Fibroblast of mammary gland (primary cell): ENCODE measurements around the gene ARHGEF1.
A peak's percentile ranks its signal among the peaks of the same experiment; 100 is the strongest.

ENCODE experiments used
- DNase-seq: peaks from one replicate; pipeline ENCODE4 v3.0.0-alpha.2; 2010; ENCODE audit warnings: low read depth
- H3K4me3 ChIP-seq: 2 replicates; pipeline ENCODE4 v1.5.1; 2011; ENCODE audit warnings: low read depth, mild to moderate bottlenecking, low read length, moderate library complexity; ENCODE audit not compliant: control insufficient read depth
- TF ChIP-seq, protein P1 (sequence below): conservative IDR thresholded peaks from 2 replicates; pipeline ENCODE4 v1.5.1; 2011; ENCODE audit warnings: low read depth, low read length, inconsistent platforms; ENCODE audit not compliant: control insufficient read depth, insufficient read depth

Gene ARHGEF1

DNA sequence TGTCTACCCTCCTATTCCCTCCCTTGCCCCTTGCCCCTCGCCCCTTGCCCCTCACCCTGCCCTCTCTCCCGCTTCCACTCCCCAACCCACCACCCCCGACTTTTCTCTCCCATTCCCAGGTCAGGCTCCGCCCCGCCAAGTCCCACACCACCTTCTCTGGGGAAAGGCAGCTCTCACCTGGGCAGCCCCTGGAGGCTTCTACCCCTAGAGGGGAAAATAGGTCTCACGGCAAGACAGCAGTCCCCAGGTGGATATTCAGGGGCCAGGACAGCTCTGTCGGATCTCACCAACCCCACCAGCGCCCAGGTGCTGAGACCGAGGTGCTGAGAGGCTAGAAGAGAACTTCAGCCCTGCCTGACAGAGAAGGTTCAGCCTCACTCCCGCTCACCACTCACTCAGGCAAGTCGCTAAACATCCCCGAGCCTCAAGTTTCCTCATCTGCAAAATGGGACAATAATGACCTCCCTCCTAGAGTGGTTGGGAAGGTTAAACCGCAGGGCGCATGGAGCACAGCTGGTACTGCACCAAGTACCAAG lies 46.6 kb downstream of the ARHGEF1 start:
- no peak overlapping the region for H3K4me3 ChIP-seq

GRCh38 chr19:41930322-41930722 lies 47.3 kb downstream of the ARHGEF1 start:
- H3K4me3 ChIP-seq: no peak overlapping the region
- no peak for DNase-seq
- TF ChIP-seq, protein P1, sequence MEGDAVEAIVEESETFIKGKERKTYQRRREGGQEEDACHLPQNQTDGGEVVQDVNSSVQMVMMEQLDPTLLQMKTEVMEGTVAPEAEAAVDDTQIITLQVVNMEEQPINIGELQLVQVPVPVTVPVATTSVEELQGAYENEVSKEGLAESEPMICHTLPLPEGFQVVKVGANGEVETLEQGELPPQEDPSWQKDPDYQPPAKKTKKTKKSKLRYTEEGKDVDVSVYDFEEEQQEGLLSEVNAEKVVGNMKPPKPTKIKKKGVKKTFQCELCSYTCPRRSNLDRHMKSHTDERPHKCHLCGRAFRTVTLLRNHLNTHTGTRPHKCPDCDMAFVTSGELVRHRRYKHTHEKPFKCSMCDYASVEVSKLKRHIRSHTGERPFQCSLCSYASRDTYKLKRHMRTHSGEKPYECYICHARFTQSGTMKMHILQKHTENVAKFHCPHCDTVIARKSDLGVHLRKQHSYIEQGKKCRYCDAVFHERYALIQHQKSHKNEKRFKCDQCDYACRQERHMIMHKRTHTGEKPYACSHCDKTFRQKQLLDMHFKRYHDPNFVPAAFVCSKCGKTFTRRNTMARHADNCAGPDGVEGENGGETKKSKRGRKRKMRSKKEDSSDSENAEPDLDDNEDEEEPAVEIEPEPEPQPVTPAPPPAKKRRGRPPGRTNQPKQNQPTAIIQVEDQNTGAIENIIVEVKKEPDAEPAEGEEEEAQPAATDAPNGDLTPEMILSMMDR: no peak

More for the DNA sequence above, 46.6 kb downstream of the ARHGEF1 start:
- DNase-seq: no peak
- TF ChIP-seq, protein P1: no peak

DNA sequence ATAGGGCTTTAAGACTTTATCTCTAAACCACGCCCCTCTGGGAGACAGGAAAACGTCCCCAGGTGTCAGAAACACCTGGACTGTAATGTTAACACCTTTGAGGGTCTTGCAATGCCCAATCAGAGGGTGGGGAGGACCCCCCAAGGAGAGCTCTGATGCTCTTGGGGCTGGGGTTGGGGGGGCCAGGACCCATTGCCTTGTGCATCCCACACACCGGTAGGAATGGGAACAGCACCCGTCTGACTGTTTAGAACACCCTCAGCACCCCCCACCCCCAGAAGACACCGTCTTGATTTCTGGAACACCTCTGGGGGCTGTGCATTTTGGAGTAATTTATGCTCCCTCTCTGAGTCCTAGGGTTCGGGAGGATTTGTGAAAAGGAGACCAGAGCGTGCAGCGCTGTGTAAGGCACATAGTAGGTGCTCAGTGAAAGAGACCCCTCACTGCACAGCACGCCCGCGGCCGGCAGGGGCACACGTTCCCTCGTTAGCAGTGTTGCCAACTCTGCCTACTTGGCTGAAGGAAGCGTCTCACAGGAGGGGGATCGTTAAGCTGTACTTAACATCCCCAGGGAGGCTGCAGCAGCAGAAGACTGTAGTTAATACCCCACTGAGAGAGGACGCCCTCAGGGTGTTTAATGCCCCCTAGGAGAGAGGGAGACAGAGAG lies 48.1 kb downstream of the ARHGEF1 start:
- TF ChIP-seq, protein P1: peak; percentile 33
- no peak for DNase-seq
- no peak overlapping the region for H3K4me3 ChIP-seq

- TF ChIP-seq, protein P1: no peak
- DNase-seq: no peak
- no peak overlapping the region for H3K4me3 ChIP-seq
Measured at GRCh38 chr19:41932259-41932719, 49.3 kb downstream of the ARHGEF1 start.

DNA sequence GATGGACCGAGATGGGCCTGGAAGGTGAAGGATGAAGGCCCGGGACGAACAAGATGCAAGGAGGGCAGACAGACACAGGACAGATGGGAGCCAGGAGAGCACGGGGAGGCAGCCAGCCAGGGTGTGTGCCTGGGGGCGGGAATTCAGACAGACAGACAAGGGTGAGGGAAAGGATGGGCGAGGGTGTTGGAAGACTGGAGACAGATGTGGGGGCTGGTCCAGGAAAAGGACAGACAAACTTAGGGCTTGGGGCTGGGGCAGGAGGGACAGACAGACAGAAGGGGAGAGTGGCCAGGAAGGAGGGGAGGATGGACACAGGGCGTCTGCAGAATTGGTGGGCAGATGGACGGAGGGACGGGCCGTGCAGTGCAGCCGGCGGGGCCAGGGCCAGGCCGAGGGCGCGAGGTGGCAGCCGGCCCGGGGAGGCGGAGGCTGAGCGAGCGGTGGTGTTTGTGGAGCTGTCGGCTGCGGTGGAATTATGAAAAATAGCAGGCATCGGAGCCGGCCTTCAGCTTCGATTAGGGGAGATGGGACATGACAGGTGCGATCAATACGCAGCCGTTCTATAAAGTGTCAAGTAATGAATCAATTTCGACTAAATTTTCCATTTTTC lies 49.8 kb downstream of the ARHGEF1 start:
- no peak overlapping the region for H3K4me3 ChIP-seq
- TF ChIP-seq, protein P1: no peak
- no peak for DNase-seq

- TF ChIP-seq, protein P1: no peak
- DNase-seq: no peak
- no peak overlapping the region for H3K4me3 ChIP-seq
Measured at GRCh38 chr19:41933693-41934426, 50.9 kb downstream of the ARHGEF1 start.
